Stomach smooth muscle (tissue), 2 donors: Measurements from ENCODE around the gene ELAVL1.
"Not testable (repeated sequence)": the region's sequence is repeated elsewhere in the genome, so short reads cannot be mapped to it uniquely, and the experiment has no call there.

ENCODE experiments used
- H3K27ac ChIP-seq: one replicate; pipeline ENCODE4 v1.7.0; 2013; ENCODE audit warnings: mild to moderate bottlenecking, low read length, inconsistent platforms
- H3K27me3 ChIP-seq, 2 donors: one replicate each; pipeline ENCODE4 v1.7.0; 2013; ENCODE audit warnings: low read length in 2 of 2; ENCODE audit not compliant: insufficient read depth in 2 of 2, control insufficient read depth in 1 of 2
- H3K36me3 ChIP-seq, 2 donors: one replicate each; pipeline ENCODE4 v1.7.0; 2013; ENCODE audit warnings: low read length in 2 of 2; ENCODE audit not compliant: control insufficient read depth in 2 of 2, insufficient read depth in 2 of 2
- H3K4me1 ChIP-seq: one replicate; pipeline ENCODE4 v1.7.0; 2013; ENCODE audit warnings: low read length; ENCODE audit not compliant: control insufficient read depth, insufficient read depth
- H3K4me3 ChIP-seq, 2 donors: one replicate each; pipeline ENCODE4 v1.7.0; 2013; ENCODE audit warnings: low read length in 2 of 2
- H3K9ac ChIP-seq, 2 donors: one replicate each; pipeline ENCODE4 v1.7.0; 2013; ENCODE audit warnings: low read length in 2 of 2, mild to moderate bottlenecking in 1 of 2
- H3K9me3 ChIP-seq, 2 donors: one replicate each; pipeline ENCODE4 v1.7.0; 2013; ENCODE audit warnings: low read length in 2 of 2; ENCODE audit not compliant: control insufficient read depth in 2 of 2
- donor health status: healthy.
- donor health status: Pancreatic carcinoma.

ELAVL1 gene

DNA sequence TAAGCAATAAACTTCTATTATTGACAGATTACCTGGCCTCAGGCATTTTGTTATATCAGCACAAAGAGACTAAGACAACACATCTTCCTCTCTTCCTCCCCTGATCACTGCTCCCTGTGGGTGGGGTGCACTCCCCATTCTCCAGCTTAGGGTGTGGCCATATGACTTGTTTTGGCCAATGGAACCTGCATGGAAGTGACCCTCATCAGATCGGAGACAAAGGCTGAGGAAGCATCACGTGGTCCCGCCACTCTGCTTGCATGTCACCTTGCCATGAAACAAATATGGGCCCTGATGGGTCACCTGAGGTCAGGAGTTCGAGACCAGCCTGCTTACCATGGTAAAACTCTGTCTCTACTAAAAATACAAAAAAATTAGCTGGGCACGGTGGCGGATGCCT is 33.4 kb upstream of the ELAVL1 start:
- Histone ChIP-seq H3K4me1 (no peaks in the 10 kb centered on the region), H3K9ac (no peak overlapping the region), H3K27me3 (peaks cover 0 to 7% of the 10 kb centered on the region in 2 donors), H3K27ac (no peak overlapping the region), H3K4me3 (no peak overlapping the region), H3K9me3 (no peaks in the 10 kb centered on the region), H3K36me3 (no peaks in the 10 kb centered on the region)

- no peaks in the 10 kb centered on the region for H3K4me1 ChIP-seq
- no peak overlapping the region for H3K27ac ChIP-seq
- H3K27me3 ChIP-seq = peaks cover 0 to 4% of the 10 kb centered on the region in 2 donors
Measured at GRCh38 chr19:8036434-8037099, 31.1 kb upstream of the ELAVL1 start.

GRCh38 chr19:8034178-8034525 is 28.7 kb upstream of the ELAVL1 start:
- no peaks in the 10 kb centered on the region for H3K4me1 ChIP-seq
- H3K9ac ChIP-seq = no peak overlapping the region
- peaks cover 0 to 2% of the 10 kb centered on the region in 2 donors for H3K27me3 ChIP-seq
- H3K27ac ChIP-seq = no peak overlapping the region
- no peaks in the 10 kb centered on the region for H3K9me3 ChIP-seq
- H3K36me3 ChIP-seq = no peaks in the 10 kb centered on the region
- H3K4me3 ChIP-seq = no peak overlapping the region

More at GRCh38 chr19:8036434-8037099, 31.1 kb upstream of the ELAVL1 start:
- Histone ChIP-seq H3K9me3 (no peaks in the 10 kb centered on the region), H3K36me3 (no peaks in the 10 kb centered on the region), H3K9ac (no peak overlapping the region), H3K4me3 (no peak overlapping the region)

DNA sequence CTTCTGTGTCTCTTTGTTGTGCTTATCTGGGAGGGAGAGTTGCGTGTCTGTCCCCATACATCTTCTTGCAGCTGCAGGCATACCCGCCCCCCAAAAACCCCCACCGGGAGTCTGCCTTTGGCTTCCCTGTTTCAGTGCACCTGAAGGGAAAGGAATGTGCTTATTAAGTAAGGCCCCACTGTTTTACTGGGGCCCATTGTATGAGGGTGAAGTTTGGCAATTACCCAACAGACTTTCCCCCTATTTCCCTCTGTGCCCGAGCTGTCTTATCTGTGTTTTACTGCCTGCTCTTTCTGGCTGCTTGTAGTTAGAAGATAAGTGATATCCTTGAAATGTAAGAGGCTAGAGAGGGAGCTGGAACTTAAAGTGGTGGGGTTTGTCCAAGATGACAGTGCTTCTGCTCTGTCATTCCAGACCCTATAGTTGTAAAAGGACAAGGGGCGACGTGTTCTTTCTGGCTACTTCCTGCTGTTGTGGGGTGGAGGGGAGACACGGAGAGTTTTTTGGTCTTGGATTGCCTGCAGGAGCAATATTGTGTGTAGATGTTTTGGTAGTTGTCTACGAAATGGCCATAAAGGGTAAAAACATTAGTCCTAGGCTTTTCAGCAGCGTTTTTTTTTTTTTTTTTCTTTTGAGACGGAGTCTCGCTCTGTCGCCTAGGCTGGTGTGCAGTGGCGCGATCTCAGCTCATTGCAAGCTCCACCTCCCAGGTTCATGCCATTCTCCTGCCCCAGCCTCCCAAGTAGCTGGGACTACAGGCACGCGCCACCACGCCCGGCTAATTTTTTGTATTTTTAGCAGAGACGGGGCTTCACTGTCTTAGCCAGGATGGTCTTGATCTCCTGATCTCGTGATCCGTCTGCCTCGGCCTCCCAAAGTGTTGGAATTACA is 28.1 kb upstream of the ELAVL1 start:
- H3K27me3 ChIP-seq, H3K36me3 ChIP-seq, H3K4me3 ChIP-seq, H3K4me1 ChIP-seq, H3K27ac ChIP-seq, H3K9ac ChIP-seq, H3K9me3 ChIP-seq: not testable (repeated sequence)

GRCh38 chr19:8030960-8031359 is 25.5 kb upstream of the ELAVL1 start:
- H3K9me3 ChIP-seq = no peaks in the 10 kb centered on the region
- no peak overlapping the region for H3K9ac ChIP-seq
- H3K27me3 ChIP-seq = no peaks in the 10 kb centered on the region
- H3K27ac ChIP-seq = no peak overlapping the region
- H3K4me3 ChIP-seq = no peak overlapping the region
- no peaks in the 10 kb centered on the region for H3K36me3 ChIP-seq
- no peaks in the 10 kb centered on the region for H3K4me1 ChIP-seq

GRCh38 chr19:8028951-8029491 is 23.6 kb upstream of the ELAVL1 start:
- no peaks in the 10 kb centered on the region for H3K4me1 ChIP-seq
- H3K27ac ChIP-seq = no peak overlapping the region
- H3K9me3 ChIP-seq = no peaks in the 10 kb centered on the region
- H3K9ac ChIP-seq = no peak overlapping the region
- no peaks in the 10 kb centered on the region for H3K36me3 ChIP-seq
- no peak overlapping the region for H3K4me3 ChIP-seq
- H3K27me3 ChIP-seq = no peaks in the 10 kb centered on the region

GRCh38 chr19:8025316-8025715 is 19.9 kb upstream of the ELAVL1 start:
- H3K36me3 ChIP-seq = no peaks in the 10 kb centered on the region
- no peak overlapping the region for H3K9ac ChIP-seq
- H3K4me1 ChIP-seq = no peaks in the 10 kb centered on the region
- no peaks in the 10 kb centered on the region for H3K27me3 ChIP-seq
- H3K9me3 ChIP-seq = no peaks in the 10 kb centered on the region
- no peak overlapping the region for H3K27ac ChIP-seq
- no peak overlapping the region for H3K4me3 ChIP-seq

GRCh38 chr19:8024256-8024655 is 18.8 kb upstream of the ELAVL1 start:
- H3K4me1 ChIP-seq, H3K27me3 ChIP-seq, H3K4me3 ChIP-seq, H3K36me3 ChIP-seq, H3K27ac ChIP-seq, H3K9ac ChIP-seq, H3K9me3 ChIP-seq: not testable (repeated sequence)

- Histone ChIP-seq H3K9me3 (no peaks in the 10 kb centered on the region), H3K4me3 (no peak overlapping the region), H3K27me3 (no peaks in the 10 kb centered on the region), H3K4me1 (no peaks in the 10 kb centered on the region), H3K36me3 (no peaks in the 10 kb centered on the region), H3K27ac (no peak overlapping the region), H3K9ac (no peak overlapping the region)
Measured at GRCh38 chr19:8023371-8023770, 17.9 kb upstream of the ELAVL1 start.

GRCh38 chr19:8022275-8022674 is 16.8 kb upstream of the ELAVL1 start:
- Histone ChIP-seq H3K36me3 (no peaks in the 10 kb centered on the region), H3K9ac (no peak overlapping the region), H3K27me3 (no peaks in the 10 kb centered on the region), H3K9me3 (no peaks in the 10 kb centered on the region), H3K4me1 (no peaks in the 10 kb centered on the region), H3K27ac (no peak overlapping the region), H3K4me3 (no peak overlapping the region)

GRCh38 chr19:8021374-8021773 is 15.9 kb upstream of the ELAVL1 start:
- H3K27me3 ChIP-seq = no peaks in the 10 kb centered on the region
- no peaks in the 10 kb centered on the region for H3K9me3 ChIP-seq
- no peak overlapping the region for H3K9ac ChIP-seq
- no peaks in the 10 kb centered on the region for H3K36me3 ChIP-seq
- no peaks in the 10 kb centered on the region for H3K4me1 ChIP-seq
- no peak overlapping the region for H3K4me3 ChIP-seq
- no peak overlapping the region for H3K27ac ChIP-seq
